Coronary artery (tissue), 2 donors: ENCODE data around the gene SMG7.

Experiments used
- DNase-seq: peaks from one replicate; pipeline ENCODE4 v3.0.0-alpha.2; 2017; ENCODE audit warnings: low spot score
- H3K27ac ChIP-seq, 2 donors: fragments of 200-600 bp; sonication (generic); one replicate each; pipeline ENCODE4 v1.5.1; 2016 to 2019
- H3K4me3 ChIP-seq: fragments of 200-600 bp; sonication (generic); 2 replicates; pipeline ENCODE4 v1.5.1; 2016; ENCODE audit warnings: mild to moderate bottlenecking, moderate library complexity
- CTCF ChIP-seq: fragments of 200-600 bp; sonication (generic); IDR thresholded peaks from one replicate; pipeline ENCODE4 v1.5.1; 2019; ENCODE audit warnings: antibody characterized with exemption

Gene SMG7

GRCh38 chr1:183467687-183468086 is 4.6 kb upstream of the SMG7 start:
- TF ChIP-seq CTCF, result no peak
- no peak overlapping the region for H3K27ac ChIP-seq
- DNase-seq, result no peak
- H3K4me3 ChIP-seq, result no peak overlapping the region

GRCh38 chr1:183470147-183470960 is 1.9 kb upstream of the SMG7 start:
- no peak for TF ChIP-seq CTCF
- peak; percentile 91 for DNase-seq

GRCh38 chr1:183470961-183471742 is 1.1 kb upstream of the SMG7 start:
- Histone ChIP-seq H3K4me3 (peak overlapping the region; percentile 89), H3K27ac (peak overlapping the region; percentile 93 to 98)
- no peak for TF ChIP-seq CTCF
- peak; percentile 91 for DNase-seq

More at GRCh38 chr1:183470147-183470960, 1.9 kb upstream of the SMG7 start:
- peak overlapping the region; percentile 89 for H3K4me3 ChIP-seq
- peak overlapping the region; percentile 93 to 98 for H3K27ac ChIP-seq

GRCh38 chr1:183471743-183472487 is 384 bp upstream of the SMG7 start:
- DNase-seq, result peak; percentile 99
- no peak for TF ChIP-seq CTCF

GRCh38 chr1:183473217-183473536 is 878 bp downstream of the SMG7 start:
- no peak for TF ChIP-seq CTCF
- DNase-seq, result no peak
- Histone ChIP-seq H3K27ac (no peak overlapping the region), H3K4me3 (peak overlapping the region; percentile 89)

More at GRCh38 chr1:183471743-183472487, 384 bp upstream of the SMG7 start:
- Histone ChIP-seq H3K4me3 (peak overlapping the region; percentile 89), H3K27ac (peak overlapping the region; percentile 93 to 98)

GRCh38 chr1:183476081-183476480 is 3.8 kb downstream of the SMG7 start:
- DNase-seq, result no peak
- Histone ChIP-seq H3K4me3 (no peak overlapping the region), H3K27ac (no peak overlapping the region)
- no peak for TF ChIP-seq CTCF
